Esophagus muscularis mucosa (tissue), 4 donors: ENCODE results near the gene VPS37C. TPM values are rescaled to one million over a fixed set of nuclear protein-coding genes. Genes with fewer than 3 reads are reported as not detected.
"Not testable (repeated sequence)": the region's sequence is repeated elsewhere in the genome, so short reads cannot be mapped to it uniquely, and the experiment has no call there.

Source experiments
- DNase-seq: peaks from one replicate; pipeline ENCODE4 v3.0.0-alpha.2; 2017; ENCODE audit errors: extremely low spot score
- H3K27ac ChIP-seq, 4 donors: fragments of 200-600 bp; sonication (generic); replicated peaks in 1 of 4; 1 replicate in 3 of 4; 2 replicates in 1 of 4; pipeline ENCODE4 v1.5.1; 2016 to 2019; ENCODE audit warnings: mild to moderate bottlenecking in 1 of 4
- H3K27me3 ChIP-seq, 4 donors: fragments of 200-600 bp; sonication (generic); one replicate each; pipeline versions ENCODE4 v1.5.1 to v1.6.0; 2016 to 2019
- H3K36me3 ChIP-seq, 4 donors: fragments of 200-600 bp; sonication (generic); one replicate each; pipeline ENCODE4 v1.5.1; 2016 to 2019
- H3K4me1 ChIP-seq, 4 donors: fragments of 200-600 bp; sonication (generic); one replicate each; pipeline ENCODE4 v1.5.1; 2016 to 2019
- H3K4me3 ChIP-seq, 4 donors: fragments of 200-600 bp; sonication (generic); 1 replicate in 2 of 4; 2 replicates in 2 of 4; pipeline ENCODE4 v1.5.1; 2016 to 2019; ENCODE audit warnings: mild to moderate bottlenecking in 4 of 4, moderate library complexity in 1 of 4
- H3K9me3 ChIP-seq, 4 donors: fragments of 200-600 bp; sonication (generic); 1 replicate in 3 of 4; 2 replicates in 1 of 4; pipeline ENCODE4 v1.5.1; 2016 to 2019
- EP300 ChIP-seq: sonication (generic); formaldehyde crosslinking; IDR thresholded peaks from one replicate; pipeline ENCODE4 v1.6.1; 2017; ENCODE audit warnings: antibody characterized with exemption
- POLR2A ChIP-seq: fragments of 450-650 bp; IDR thresholded peaks from one replicate; pipeline ENCODE4 v1.6.1; 2017; ENCODE audit warnings: antibody characterized with exemption, moderate library complexity, mild to moderate bottlenecking, low read depth
- POLR2AphosphoS5 ChIP-seq, 2 donors: sonication (generic); formaldehyde crosslinking; IDR thresholded peaks; one replicate each; pipeline ENCODE4 v1.6.1; 2017; ENCODE audit warnings: antibody characterized with exemption in 2 of 2
- whole genome bisulfite sequencing: methylation state at CpG from one replicate; pipeline ENCODE4 v1.1.5; 2018; 5-methylcytosine and 5-hydroxymethylcytosine counted together
- intact Hi-C: fragments of 100-400 bp; cut with DNase I; formaldehyde crosslinking; loops from one replicate; pipeline ENCODE4 v1.15.1; 2023
- total RNA-seq, 4 donors: library from RNA; depleted of rRNA; stranded (reverse); fragments of >200 nt; gene quantifications; one replicate each; pipeline versions ENCODE4 v1.1.0 to v1.2.1, GENCODE V29; 2016
- TF ChIP-seq, protein P1 (sequence below), 3 experiments: fragments of 200-600 bp in 2 of 3; fragments of 450-650 bp in 1 of 3; sonication (generic) in 2 of 3; IDR thresholded peaks; one replicate each; pipeline ENCODE4 v1.5.1; 2017 to 2019; ENCODE audit warnings: antibody characterized with exemption in 3 of 3, mild to moderate bottlenecking in 2 of 3, moderate library complexity in 1 of 3

Gene VPS37C
- total RNA-seq, 4 donors from 2014 or later, result 29.1 to 43.5 (median 38.1) TPM

DNA sequence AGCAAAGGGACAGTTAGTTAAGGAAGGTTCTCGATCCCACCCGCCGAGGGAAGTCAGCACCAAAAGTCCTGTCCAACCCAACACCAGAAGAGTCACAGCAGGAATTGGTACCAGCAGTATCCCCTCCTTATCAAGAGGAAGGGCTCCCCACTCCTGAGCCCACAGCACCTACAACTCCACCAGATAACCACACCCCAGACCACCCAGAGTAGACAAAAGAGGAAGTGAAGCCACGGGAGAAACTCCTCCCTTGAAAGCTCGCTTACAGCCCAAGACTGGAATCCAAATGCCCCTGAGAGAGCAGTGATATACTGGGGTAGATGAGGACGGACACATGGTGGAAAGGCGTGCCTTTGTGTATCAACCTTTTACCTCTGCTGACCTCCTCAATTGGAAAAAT, 66.2 kb downstream of the VPS37C start:
- H3K36me3 ChIP-seq, result no peaks in the 10 kb centered on the region
- WGBS, result 85% methylated on average over 7 of the region's 7 CpGs
- H3K4me1 ChIP-seq, result no peaks in the 10 kb centered on the region
- H3K4me3 ChIP-seq, result no peak overlapping the region
- H3K9me3 ChIP-seq, result no peaks in the 10 kb centered on the region
- H3K27ac ChIP-seq, result no peak overlapping the region
- intact Hi-C loops, result no loop called here
- no peaks in the 10 kb centered on the region for H3K27me3 ChIP-seq
- TF ChIP-seq EP300 (no peak), POLR2AphosphoS5 (IDR thresholded peaks at IDR 0.05) (no peak), POLR2A (no peak)
- TF ChIP-seq, protein P1, sequence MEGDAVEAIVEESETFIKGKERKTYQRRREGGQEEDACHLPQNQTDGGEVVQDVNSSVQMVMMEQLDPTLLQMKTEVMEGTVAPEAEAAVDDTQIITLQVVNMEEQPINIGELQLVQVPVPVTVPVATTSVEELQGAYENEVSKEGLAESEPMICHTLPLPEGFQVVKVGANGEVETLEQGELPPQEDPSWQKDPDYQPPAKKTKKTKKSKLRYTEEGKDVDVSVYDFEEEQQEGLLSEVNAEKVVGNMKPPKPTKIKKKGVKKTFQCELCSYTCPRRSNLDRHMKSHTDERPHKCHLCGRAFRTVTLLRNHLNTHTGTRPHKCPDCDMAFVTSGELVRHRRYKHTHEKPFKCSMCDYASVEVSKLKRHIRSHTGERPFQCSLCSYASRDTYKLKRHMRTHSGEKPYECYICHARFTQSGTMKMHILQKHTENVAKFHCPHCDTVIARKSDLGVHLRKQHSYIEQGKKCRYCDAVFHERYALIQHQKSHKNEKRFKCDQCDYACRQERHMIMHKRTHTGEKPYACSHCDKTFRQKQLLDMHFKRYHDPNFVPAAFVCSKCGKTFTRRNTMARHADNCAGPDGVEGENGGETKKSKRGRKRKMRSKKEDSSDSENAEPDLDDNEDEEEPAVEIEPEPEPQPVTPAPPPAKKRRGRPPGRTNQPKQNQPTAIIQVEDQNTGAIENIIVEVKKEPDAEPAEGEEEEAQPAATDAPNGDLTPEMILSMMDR (IDR thresholded peaks at IDR 0.05), result no peak
- no peak for DNase-seq

DNA sequence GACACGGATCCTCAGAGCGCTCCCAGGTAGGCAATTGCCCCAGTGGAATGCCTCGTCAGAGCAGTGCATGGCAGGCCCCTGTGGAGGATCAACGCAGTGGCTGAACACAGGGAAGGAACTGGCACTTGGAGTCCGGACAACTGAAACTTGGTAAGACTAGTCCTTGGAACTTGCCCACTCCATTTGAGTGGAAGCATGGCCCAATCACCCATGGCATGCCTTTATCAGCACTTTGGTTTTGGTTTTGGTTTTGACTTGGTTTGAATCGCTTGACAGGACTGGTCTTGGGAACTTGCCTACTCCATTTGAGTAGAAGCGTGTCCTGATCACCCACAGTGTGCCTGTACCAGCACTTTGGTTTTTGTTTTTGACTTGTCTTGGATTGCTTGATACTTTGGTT, 67.1 kb downstream of the VPS37C start:
- H3K9me3 ChIP-seq, H3K27me3 ChIP-seq, intact Hi-C loops, DNase-seq, H3K27ac ChIP-seq, H3K4me1 ChIP-seq, H3K36me3 ChIP-seq, H3K4me3 ChIP-seq: not testable (repeated sequence)
- WGBS, result 91% methylated on average over 1 of the region's 7 CpGs

DNA sequence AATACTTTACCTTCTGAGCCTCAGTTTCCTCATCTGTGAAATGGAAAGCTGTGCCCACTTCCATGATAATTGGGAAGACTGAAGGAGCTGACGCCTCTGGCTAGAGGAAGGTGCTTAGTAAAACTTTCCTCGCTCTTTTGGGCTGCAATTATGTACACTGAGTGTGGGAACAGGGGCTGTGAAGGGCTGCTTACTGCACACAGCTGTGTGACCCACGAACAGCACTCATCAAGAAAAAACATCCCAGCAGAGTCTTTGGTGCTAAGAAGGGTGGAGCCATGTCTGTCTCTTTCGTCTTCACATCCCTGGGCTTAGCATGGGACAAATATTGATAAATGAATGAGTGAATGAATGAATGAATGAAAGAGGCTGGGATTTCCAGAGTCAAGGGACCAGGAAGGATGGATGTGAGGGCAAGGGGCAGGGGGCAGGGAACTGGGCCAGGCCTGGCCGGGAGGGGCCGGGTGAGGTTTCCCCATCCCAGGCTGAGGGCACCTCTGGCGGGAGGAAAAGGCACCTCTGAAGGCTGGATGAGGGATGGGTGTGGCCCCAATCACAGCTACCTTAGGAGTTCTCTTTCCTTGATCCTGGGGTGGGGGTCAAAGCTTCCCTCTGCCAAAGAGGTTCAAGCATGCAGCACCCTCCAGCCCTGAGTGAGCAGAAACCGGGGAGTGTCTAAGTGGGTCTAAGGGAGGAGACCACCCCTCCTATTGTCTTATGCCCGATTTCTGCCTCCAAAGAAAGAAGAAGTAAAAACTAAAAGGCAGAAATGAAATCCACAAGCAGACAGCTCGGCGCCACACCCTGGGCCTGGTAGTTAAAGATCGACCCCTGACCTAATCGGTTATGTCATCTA, 68.1 kb downstream of the VPS37C start:
- no peaks in the 10 kb centered on the region for H3K9me3 ChIP-seq
- TF ChIP-seq POLR2AphosphoS5 (IDR thresholded peaks at IDR 0.05), result no peak
- TF ChIP-seq, protein P1 (IDR thresholded peaks at IDR 0.05), result no peak
- no peak for TF ChIP-seq EP300
- TF ChIP-seq POLR2A, result no peak
- H3K4me3 ChIP-seq, result no peak overlapping the region
- intact Hi-C loops, result no loop called here
- H3K27me3 ChIP-seq, result no peaks in the 10 kb centered on the region
- WGBS, result 83% methylated on average over 13 of the region's 13 CpGs
- H3K4me1 ChIP-seq, result no peaks in the 10 kb centered on the region
- H3K36me3 ChIP-seq, result no peaks in the 10 kb centered on the region
- DNase-seq, result no peak
- no peak overlapping the region for H3K27ac ChIP-seq

DNA sequence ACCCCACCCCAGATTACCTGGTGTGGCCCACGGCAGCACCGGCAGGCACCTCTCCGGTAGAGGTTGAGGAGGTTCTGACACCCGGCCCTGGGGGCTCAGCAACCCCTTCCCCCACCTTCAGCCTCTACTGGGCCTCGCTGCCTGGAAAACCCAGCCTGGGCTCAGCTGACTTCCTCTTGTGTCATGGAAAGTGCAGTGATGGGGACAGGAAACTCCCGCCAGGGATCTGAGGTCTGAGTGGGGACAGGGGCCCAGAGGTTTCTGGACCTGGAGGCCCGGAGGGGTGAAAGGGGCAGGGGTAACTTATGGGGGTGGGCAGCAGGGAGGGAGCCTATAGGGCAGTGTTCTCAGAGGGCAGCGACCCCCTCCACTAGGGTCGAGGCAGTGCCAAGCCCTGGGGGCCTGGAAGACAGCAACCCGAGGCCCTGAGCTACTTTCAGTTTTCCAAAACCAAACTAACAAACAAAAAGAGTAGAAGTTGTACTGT, 68.9 kb downstream of the VPS37C start:
- H3K4me3 ChIP-seq, result no peak overlapping the region
- no peaks in the 10 kb centered on the region for H3K36me3 ChIP-seq
- intact Hi-C loops, result no loop called here
- no peak overlapping the region for H3K27ac ChIP-seq
- TF ChIP-seq POLR2AphosphoS5 (IDR thresholded peaks at IDR 0.05), result no peak
- TF ChIP-seq POLR2A, result no peak
- TF ChIP-seq, protein P1 (IDR thresholded peaks at IDR 0.05), result no peak
- TF ChIP-seq EP300, result no peak
- no peaks in the 10 kb centered on the region for H3K9me3 ChIP-seq
- no peaks in the 10 kb centered on the region for H3K4me1 ChIP-seq
- H3K27me3 ChIP-seq, result no peaks in the 10 kb centered on the region
- DNase-seq, result no peak
- 74% methylated on average over 10 of the region's 10 CpGs for WGBS

DNA sequence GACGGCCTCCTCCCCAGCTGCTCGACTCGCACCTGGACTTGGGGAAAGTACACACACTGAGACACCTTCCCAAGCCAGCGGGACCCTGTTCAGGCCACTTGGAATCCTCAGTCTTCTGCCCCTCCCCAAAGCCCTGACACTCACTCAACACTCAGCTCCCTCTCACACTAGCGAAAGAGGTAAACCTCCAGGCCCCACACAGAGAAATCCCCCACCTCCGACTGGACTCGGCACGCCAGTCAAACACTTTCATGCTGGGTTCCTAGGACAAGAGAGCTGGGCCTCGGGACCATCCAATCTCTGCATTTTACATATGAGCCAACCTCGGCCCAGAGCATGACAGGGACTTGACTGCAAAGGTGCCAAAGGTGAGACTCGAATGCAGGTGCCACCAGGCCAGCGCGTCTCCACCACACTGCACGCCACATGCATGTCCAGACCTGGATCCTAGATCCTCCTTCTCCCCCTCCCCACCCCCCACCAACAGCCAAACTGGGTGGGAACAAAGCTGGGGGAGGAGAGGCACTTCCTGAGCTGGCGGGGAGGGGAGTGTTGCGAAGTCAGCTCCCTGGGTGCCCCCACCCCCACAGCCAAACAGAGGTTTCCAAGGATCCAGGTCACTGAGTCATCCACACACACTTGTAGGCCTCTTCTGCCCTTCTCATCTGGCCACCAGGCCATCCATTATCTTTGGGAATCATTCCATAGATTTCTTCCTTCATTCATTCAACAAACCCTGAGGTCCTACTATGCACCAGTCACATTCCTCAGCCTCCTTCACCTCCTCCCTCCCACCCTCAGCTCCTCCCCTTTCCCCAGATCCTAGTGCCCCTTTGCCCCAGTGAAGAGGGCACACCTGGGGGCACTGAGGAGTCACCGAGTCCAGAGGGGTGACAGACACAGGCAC, 69.6 kb downstream of the VPS37C start:
- Histone ChIP-seq H3K27ac (no peak overlapping the region), H3K27me3 (no peaks in the 10 kb centered on the region), H3K36me3 (no peaks in the 10 kb centered on the region), H3K4me3 (no peak overlapping the region), H3K9me3 (no peaks in the 10 kb centered on the region), H3K4me1 (no peaks in the 10 kb centered on the region)
- TF ChIP-seq POLR2AphosphoS5 (IDR thresholded peaks at IDR 0.05), result no peak
- TF ChIP-seq, protein P1 (IDR thresholded peaks at IDR 0.05), result no peak
- TF ChIP-seq EP300, result no peak
- no peak for TF ChIP-seq POLR2A
- WGBS, result 87% methylated on average over 13 of the region's 17 CpGs
- intact Hi-C loops, result no loop called here
- DNase-seq, result no peak
